ENCODE results near the gene VRK3. TPM values are rescaled to one million over a fixed set of nuclear protein-coding genes. Genes with fewer than 3 reads are reported as not detected.

The VRK3 gene
- total RNA-seq, 1 donor from 2014 or later, result 27.6 TPM

- DNase-seq (ENCODE audit: low spot score in 2 of 2), result no peak
- TF ChIP-seq CTCF (IDR thresholded peaks at IDR 0.05), result no peak
- H3K27ac ChIP-seq, result no peak overlapping the region
- intact Hi-C loops (cut with DNase I), result loop anchor here (2.0 kb wide), 1 partner anchor 51 kb away; the partner anchor contains the start of genes AKT1S1 and TBC1D17
- H3K4me3 ChIP-seq, result peak overlapping the region; percentile 71 to 88
- no peaks in the 10 kb centered on the region for H3K9me3 ChIP-seq
- H3K36me3 ChIP-seq, result peaks cover 10 to 29% of the 10 kb centered on the region in 2 donors
- peaks cover 3 to 13% of the 10 kb centered on the region in 2 donors for H3K4me1 ChIP-seq
- no peaks in the 10 kb centered on the region for H3K27me3 ChIP-seq
Observed at GRCh38 chr19:49927526-49928264, 97.5 kb downstream of the VRK3 start.

GRCh38 chr19:49926515-49926914, 98.7 kb downstream of the VRK3 start:
- Histone ChIP-seq H3K4me3 (no peak overlapping the region), H3K27me3 (no peaks in the 10 kb centered on the region), H3K9me3 (no peaks in the 10 kb centered on the region), H3K27ac (no peak overlapping the region), H3K36me3 (peaks cover 14 to 39% of the 10 kb centered on the region in 2 donors), H3K4me1 (peaks cover 3 to 13% of the 10 kb centered on the region in 2 donors)
- no peak for TF ChIP-seq CTCF (IDR thresholded peaks at IDR 0.05)
- no peak for DNase-seq (ENCODE audit: low spot score in 2 of 2)
- intact Hi-C loops (cut with DNase I), result no loop called here

Other genes starting within 250 kb of the VRK3 start
- gene FUZ, start 212.1 kb downstream of the VRK3 start, total RNA-seq, result 22.1 TPM
- 54.0 TPM for gene MED25, start 207.1 kb downstream of the VRK3 start, total RNA-seq
- gene PTOV1, start 174.2 kb downstream of the VRK3 start, total RNA-seq, result 163 TPM
- 46.3 TPM for gene PNKP, start 157.8 kb downstream of the VRK3 start, total RNA-seq
- 12.8 TPM for gene AKT1S1, start 148.0 kb downstream of the VRK3 start, total RNA-seq
- gene TBC1D17, start 147.7 kb downstream of the VRK3 start, total RNA-seq, result 44.6 TPM
- gene IL4I1, start 128.5 kb downstream of the VRK3 start, total RNA-seq, result 0.96 TPM
- gene ATF5, start 96.2 kb downstream of the VRK3 start, total RNA-seq, result 4.3 TPM
- gene NUP62, start 95.9 kb downstream of the VRK3 start, total RNA-seq, result 38.8 TPM
- 12.7 TPM for gene SIGLEC11, start 64.2 kb downstream of the VRK3 start, total RNA-seq
- 3.4 TPM for gene ZNF473, start 633 bp upstream of the VRK3 start, total RNA-seq
- gene IZUMO2, start 137.9 kb upstream of the VRK3 start, total RNA-seq, result not detected
- 8.6 TPM for gene MYH14, start 178.2 kb upstream of the VRK3 start, total RNA-seq